Vein endothelial cell (primary cell): Measurements from ENCODE around the gene KNTC1. TPM values are rescaled to one million over a fixed set of nuclear protein-coding genes. Genes with fewer than 3 reads are reported as not detected.

ENCODE experiments used
- small RNA-seq: library from RNA; depleted of rRNA; stranded (forward); fragments of <200 nt; gene quantifications from one replicate; pipeline ENCODE3, GENCODE V24; 2012
- total RNA-seq: library from RNA; depleted of rRNA; stranded (reverse); fragments of >200 nt; gene quantifications from 2 replicates; pipeline ENCODE4 v1.2.3, GENCODE V29; 2012

The KNTC1 gene, protein sequence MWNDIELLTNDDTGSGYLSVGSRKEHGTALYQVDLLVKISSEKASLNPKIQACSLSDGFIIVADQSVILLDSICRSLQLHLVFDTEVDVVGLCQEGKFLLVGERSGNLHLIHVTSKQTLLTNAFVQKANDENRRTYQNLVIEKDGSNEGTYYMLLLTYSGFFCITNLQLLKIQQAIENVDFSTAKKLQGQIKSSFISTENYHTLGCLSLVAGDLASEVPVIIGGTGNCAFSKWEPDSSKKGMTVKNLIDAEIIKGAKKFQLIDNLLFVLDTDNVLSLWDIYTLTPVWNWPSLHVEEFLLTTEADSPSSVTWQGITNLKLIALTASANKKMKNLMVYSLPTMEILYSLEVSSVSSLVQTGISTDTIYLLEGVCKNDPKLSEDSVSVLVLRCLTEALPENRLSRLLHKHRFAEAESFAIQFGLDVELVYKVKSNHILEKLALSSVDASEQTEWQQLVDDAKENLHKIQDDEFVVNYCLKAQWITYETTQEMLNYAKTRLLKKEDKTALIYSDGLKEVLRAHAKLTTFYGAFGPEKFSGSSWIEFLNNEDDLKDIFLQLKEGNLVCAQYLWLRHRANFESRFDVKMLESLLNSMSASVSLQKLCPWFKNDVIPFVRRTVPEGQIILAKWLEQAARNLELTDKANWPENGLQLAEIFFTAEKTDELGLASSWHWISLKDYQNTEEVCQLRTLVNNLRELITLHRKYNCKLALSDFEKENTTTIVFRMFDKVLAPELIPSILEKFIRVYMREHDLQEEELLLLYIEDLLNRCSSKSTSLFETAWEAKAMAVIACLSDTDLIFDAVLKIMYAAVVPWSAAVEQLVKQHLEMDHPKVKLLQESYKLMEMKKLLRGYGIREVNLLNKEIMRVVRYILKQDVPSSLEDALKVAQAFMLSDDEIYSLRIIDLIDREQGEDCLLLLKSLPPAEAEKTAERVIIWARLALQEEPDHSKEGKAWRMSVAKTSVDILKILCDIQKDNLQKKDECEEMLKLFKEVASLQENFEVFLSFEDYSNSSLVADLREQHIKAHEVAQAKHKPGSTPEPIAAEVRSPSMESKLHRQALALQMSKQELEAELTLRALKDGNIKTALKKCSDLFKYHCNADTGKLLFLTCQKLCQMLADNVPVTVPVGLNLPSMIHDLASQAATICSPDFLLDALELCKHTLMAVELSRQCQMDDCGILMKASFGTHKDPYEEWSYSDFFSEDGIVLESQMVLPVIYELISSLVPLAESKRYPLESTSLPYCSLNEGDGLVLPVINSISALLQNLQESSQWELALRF (N-terminal part only)
- 22.2 and 36.0 TPM in 2 replicates for total RNA-seq

DNA sequence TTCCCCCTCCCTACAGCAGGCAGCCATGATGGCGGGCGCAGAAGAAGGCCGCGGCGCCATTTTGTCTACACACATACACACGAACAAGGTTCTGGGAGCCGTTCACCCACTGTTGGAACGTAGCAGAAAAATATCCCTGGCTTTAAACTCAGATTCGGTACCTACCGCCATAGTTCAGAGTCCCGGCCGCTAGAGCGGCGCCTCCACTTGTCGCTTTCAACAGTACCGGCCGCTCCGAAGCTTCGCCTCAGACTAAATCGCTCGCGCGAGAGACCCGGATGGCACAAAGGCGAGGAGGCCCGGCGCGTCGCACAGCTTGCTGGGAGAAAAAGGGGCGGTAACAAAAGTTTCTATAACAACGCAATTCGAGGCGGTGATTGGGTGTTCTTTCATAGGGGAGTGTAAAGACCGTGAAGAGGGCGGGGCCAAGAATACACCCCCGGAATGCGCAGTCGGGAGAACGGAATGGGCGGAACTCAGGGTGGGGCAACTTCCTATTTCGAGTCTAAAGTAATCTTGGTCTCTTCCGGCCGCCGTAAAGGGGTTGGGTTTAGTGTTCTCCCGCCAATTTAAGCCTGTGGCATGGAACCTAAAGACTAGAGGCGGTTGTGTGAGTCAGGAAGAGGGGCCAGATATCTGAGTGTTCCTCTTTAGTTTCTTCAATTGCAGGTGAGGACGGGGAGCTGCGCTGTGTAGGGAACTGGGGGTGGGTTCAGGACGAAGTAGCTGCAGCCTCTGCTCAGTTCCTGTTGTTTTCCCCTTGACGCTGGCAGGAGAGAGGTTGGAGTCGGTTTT is at the start of gene KNTC1, which contains the start of gene RSRC2:
KNTC1 (plus strand) TSS at position 567 of the 795 bp plus-strand sequence. CDS start 2,815 bp downstream, outside the sequence.
RSRC2 (minus strand) TSS at position 254 of the 795 bp plus-strand sequence; CDS start at position 171, 83 bp downstream.

DNA sequence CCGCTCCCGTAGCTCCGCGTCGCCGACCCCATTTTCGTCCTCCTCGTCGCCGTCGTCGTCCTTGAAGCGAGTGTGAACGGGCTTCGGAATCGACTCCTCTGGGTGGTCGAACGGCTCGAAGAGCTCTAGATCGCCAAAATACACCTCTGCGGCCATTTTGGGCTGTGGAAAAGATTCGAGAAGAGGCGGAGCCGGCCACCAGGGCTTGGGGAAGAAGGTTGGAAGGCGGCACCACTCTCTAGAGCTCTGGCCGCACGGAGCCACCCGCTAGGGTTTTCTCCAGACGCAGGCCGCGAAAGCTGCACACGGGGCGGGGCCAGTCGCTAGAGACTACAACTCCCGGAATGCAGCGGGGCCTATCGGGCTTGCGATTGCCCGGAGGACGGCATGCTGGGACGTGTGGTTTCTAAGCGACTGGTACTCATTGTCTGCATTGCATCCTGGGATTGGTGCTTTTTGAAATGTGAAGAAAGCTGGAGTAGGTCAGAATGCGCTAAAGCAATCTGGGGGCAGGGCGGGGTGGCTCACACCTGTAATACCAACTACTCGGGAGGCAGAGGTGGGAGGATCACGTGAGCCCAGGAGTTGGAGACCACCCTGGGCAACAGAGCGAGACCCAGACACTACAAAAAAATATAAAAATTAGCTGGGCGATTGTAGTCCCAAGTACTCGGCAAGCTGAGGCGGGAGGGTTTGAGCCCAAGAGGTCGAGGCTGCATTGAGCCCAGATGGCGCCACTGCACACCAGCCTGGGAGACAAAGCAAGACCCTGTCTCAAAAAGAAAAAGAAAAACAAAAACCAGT is 26.2 kb upstream of the KNTC1 start, which contains the start of gene ZCCHC8:
ZCCHC8 (minus strand) TSS at position 248 of the 804 bp plus-strand sequence; CDS start at position 156, 92 bp downstream.

Small RNAs within 50 kb of the gene (small RNA-seq; reads per million reads assigned to genes)
- gene AC026333.1 (not detected), gene RF00411 (not detected)

Other genes with a start within 250 kb of the KNTC1 start
- gene CLIP1, start 104.6 kb upstream of the KNTC1 start, total RNA-seq: 58.1 and 67.9 TPM in 2 replicates
- 17.3 and 19.3 TPM in 2 replicates for gene ZCCHC8, start 26.3 kb upstream of the KNTC1 start, total RNA-seq
- gene RSRC2, start 313 bp upstream of the KNTC1 start, total RNA-seq: 36.9 and 48.1 TPM in 2 replicates
- not detected in 2 replicates for gene HCAR2, start 176.1 kb downstream of the KNTC1 start, total RNA-seq
- not detected in 2 replicates for gene HCAR3, start 189.6 kb downstream of the KNTC1 start, total RNA-seq
- under 0.01 and 0.10 TPM in 2 replicates for gene HCAR1, start 203.6 kb downstream of the KNTC1 start, total RNA-seq
- 38.9 and 43.1 TPM in 2 replicates for gene DENR, start 225.6 kb downstream of the KNTC1 start, total RNA-seq
- 0.65 and 0.86 TPM in 2 replicates for gene CCDC62, start 247.3 kb downstream of the KNTC1 start, total RNA-seq